ENCODE measurements around the gene SP100.
"Not testable (repeated sequence)": the region's sequence is repeated elsewhere in the genome, so short reads cannot be mapped to it uniquely, and the experiment has no call there.

Gene SP100

GRCh38 chr2:230457073-230457768, 41.2 kb downstream of the SP100 start:
- DNase-seq (ENCODE audit: low read depth in 2 of 2, low spot score in 1 of 2), result no peak

- no peak for DNase-seq (ENCODE audit: low read depth in 2 of 2, low spot score in 1 of 2)
These were observed 41.8 kb downstream of the SP100 start for GRCh38 chr2:230457793-230458192.

GRCh38 chr2:230459216-230459615, 43.2 kb downstream of the SP100 start:
- no peak for DNase-seq (ENCODE audit: low read depth in 2 of 2, low spot score in 1 of 2)

- DNase-seq (ENCODE audit: low read depth in 2 of 2, low spot score in 1 of 2), result no peak
These were observed 55.1 kb downstream of the SP100 start for GRCh38 chr2:230471074-230471473.

GRCh38 chr2:230472621-230473018, 56.6 kb downstream of the SP100 start:
- DNase-seq (ENCODE audit: low read depth in 2 of 2, low spot score in 1 of 2), result no peak

- DNase-seq (ENCODE audit: low read depth in 2 of 2, low spot score in 1 of 2), result no peak
These were observed 57.4 kb downstream of the SP100 start for GRCh38 chr2:230473378-230473777.

GRCh38 chr2:230475143-230475542, 59.1 kb downstream of the SP100 start:
- DNase-seq (ENCODE audit: low read depth in 2 of 2, low spot score in 1 of 2), result no peak

- DNase-seq (ENCODE audit: low read depth in 2 of 2, low spot score in 1 of 2), result no peak
These were observed 69.9 kb downstream of the SP100 start for GRCh38 chr2:230485801-230486341.

GRCh38 chr2:230491219-230491618, 75.2 kb downstream of the SP100 start:
- not testable (repeated sequence) for DNase-seq (ENCODE audit: low read depth in 2 of 2, low spot score in 1 of 2)

- DNase-seq (ENCODE audit: low read depth in 2 of 2, low spot score in 1 of 2), result no peak
These were observed 76.1 kb downstream of the SP100 start for GRCh38 chr2:230492107-230492506.

GRCh38 chr2:230494980-230495379, 79.0 kb downstream of the SP100 start:
- no peak for DNase-seq (ENCODE audit: low read depth in 2 of 2, low spot score in 1 of 2)

GRCh38 chr2:230496891-230497290, 80.9 kb downstream of the SP100 start:
- DNase-seq (ENCODE audit: low read depth in 2 of 2, low spot score in 1 of 2), result no peak

- DNase-seq (ENCODE audit: low read depth in 2 of 2, low spot score in 1 of 2), result no peak
These were observed 82.6 kb downstream of the SP100 start for GRCh38 chr2:230498506-230499107.

GRCh38 chr2:230502593-230502992, 86.6 kb downstream of the SP100 start:
- DNase-seq (ENCODE audit: low read depth in 2 of 2, low spot score in 1 of 2), result no peak

- DNase-seq (ENCODE audit: low read depth in 2 of 2, low spot score in 1 of 2), result no peak
These were observed 87.8 kb downstream of the SP100 start for GRCh38 chr2:230503798-230504197.

- no peak for DNase-seq (ENCODE audit: low read depth in 2 of 2, low spot score in 1 of 2)
These were observed 89.2 kb downstream of the SP100 start for GRCh38 chr2:230505162-230505561.

GRCh38 chr2:230512955-230513748, 97.2 kb downstream of the SP100 start:
- DNase-seq (ENCODE audit: low read depth in 2 of 2, low spot score in 1 of 2), result no peak

GRCh38 chr2:230520061-230520874, 104.3 kb downstream of the SP100 start:
- no peak for DNase-seq (ENCODE audit: low read depth in 2 of 2, low spot score in 1 of 2)

GRCh38 chr2:230520875-230521155, 104.8 kb downstream of the SP100 start:
- no peak for DNase-seq (ENCODE audit: low read depth in 2 of 2, low spot score in 1 of 2)

GRCh38 chr2:230521386-230521785, 105.4 kb downstream of the SP100 start:
- no peak for DNase-seq (ENCODE audit: low read depth in 2 of 2, low spot score in 1 of 2)

GRCh38 chr2:230525682-230526081, 109.7 kb downstream of the SP100 start:
- no peak for DNase-seq (ENCODE audit: low read depth in 2 of 2, low spot score in 1 of 2)

Data from stimulated activated CD8-positive, alpha-beta memory T cell treated with anti-CD3 and anti-CD28 coated beads, Interleukin-4, amount 100 ng/mL, for 1 hour (primary cell).